ENCODE data around the gene ALKBH8. TPM values are rescaled to one million over a fixed set of nuclear protein-coding genes. Genes with fewer than 3 reads are reported as not detected.

Gene ALKBH8
- total RNA-seq, 4 donors from 2014 or later = 5.6 to 14.5 (median 9.2) TPM

DNA sequence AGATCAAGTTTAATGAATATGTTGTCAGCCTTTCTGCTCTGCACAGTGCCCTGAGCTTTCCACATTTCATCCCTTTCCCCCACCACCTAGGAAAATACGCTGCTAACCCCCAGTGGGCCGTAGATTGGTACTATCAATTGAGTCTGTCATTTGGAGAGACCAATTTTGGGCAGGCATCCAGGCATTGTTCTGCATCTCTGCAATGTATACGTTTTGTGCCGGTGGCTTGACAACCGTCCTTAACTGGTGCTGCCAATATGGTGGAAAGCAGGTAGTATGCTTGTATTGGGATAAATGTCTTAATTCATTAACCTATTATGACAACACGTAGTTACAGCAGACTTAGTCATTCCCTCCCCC is 26.7 kb upstream of the ALKBH8 start:
- no peak overlapping the region for H3K4me3 ChIP-seq (ENCODE audit: low read depth, poor library complexity, severe bottlenecking)
- TF ChIP-seq, protein P1, sequence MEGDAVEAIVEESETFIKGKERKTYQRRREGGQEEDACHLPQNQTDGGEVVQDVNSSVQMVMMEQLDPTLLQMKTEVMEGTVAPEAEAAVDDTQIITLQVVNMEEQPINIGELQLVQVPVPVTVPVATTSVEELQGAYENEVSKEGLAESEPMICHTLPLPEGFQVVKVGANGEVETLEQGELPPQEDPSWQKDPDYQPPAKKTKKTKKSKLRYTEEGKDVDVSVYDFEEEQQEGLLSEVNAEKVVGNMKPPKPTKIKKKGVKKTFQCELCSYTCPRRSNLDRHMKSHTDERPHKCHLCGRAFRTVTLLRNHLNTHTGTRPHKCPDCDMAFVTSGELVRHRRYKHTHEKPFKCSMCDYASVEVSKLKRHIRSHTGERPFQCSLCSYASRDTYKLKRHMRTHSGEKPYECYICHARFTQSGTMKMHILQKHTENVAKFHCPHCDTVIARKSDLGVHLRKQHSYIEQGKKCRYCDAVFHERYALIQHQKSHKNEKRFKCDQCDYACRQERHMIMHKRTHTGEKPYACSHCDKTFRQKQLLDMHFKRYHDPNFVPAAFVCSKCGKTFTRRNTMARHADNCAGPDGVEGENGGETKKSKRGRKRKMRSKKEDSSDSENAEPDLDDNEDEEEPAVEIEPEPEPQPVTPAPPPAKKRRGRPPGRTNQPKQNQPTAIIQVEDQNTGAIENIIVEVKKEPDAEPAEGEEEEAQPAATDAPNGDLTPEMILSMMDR (IDR thresholded peaks at IDR 0.05) = no peak
- no peak for TF ChIP-seq POLR2A (IDR thresholded peaks at IDR 0.05)
- WGBS, 2 donors = 9 to 12% methylated on average over 6 of the region's 6 CpGs
- intact Hi-C loops (cut with DNase I; ENCODE audit: low total_unique reads) = loop anchor here (10.0 kb wide), 1 partner anchor 83 kb away; no protein-coding TSS in a partner anchor
- no peak for DNase-seq (ENCODE audit: low spot score in 2 of 2)

DNA sequence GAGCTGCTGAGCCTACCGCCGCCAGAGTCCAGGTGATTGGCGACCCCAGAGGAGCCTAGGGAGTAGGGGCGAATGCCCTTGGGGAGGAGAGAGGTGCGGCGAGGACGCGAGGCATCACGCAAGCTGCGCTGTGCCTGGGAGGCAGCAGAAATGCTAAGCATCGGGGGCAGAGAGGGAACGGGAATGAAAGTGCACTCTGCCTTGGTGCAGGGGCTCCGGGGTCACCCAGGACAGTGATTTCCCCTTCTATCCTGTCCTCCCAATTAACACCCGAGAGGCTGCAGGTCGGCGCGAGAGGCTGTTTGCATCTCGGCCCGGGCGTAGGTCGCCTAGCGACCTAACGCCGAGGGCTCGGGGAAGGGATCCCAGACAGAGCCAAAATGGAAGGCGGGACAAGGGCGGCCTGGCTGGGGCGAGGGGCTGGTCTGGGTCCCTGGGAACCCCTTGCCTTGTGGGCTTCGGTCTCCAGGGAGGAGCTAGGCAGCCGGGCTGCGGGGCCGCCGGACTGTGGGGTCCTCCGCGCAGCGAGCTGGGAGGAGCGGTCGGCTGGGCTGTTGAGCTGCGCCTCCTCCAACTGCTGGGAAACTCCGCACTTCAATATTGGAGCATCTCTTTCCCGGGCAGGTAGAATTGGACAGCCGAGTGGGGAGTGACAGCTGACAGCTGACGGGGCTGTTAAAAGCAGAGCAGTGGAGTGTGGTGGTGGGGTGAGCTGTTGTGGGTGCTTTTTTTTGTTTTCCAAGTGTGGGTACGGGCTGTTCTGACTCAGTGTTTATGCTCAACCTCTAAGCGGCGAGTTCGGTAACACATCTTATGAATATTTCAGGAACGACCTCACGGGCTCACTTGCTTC is 26.1 kb upstream of the ALKBH8 start:
- TF ChIP-seq, protein P1 (IDR thresholded peaks at IDR 0.05) = no peak
- TF ChIP-seq POLR2A (IDR thresholded peaks at IDR 0.05) = no peak
- intact Hi-C loops (cut with DNase I; ENCODE audit: low total_unique reads) = loop anchor here (10.0 kb wide), 1 partner anchor 83 kb away; no protein-coding TSS in a partner anchor
- 1% methylated on average over 34 to 42 of the region's 49 CpGs for WGBS, 2 donors
- no peak for DNase-seq (ENCODE audit: low spot score in 2 of 2)
- H3K4me3 ChIP-seq (ENCODE audit: low read depth, poor library complexity, severe bottlenecking) = peak overlapping the region; percentile 40

DNA sequence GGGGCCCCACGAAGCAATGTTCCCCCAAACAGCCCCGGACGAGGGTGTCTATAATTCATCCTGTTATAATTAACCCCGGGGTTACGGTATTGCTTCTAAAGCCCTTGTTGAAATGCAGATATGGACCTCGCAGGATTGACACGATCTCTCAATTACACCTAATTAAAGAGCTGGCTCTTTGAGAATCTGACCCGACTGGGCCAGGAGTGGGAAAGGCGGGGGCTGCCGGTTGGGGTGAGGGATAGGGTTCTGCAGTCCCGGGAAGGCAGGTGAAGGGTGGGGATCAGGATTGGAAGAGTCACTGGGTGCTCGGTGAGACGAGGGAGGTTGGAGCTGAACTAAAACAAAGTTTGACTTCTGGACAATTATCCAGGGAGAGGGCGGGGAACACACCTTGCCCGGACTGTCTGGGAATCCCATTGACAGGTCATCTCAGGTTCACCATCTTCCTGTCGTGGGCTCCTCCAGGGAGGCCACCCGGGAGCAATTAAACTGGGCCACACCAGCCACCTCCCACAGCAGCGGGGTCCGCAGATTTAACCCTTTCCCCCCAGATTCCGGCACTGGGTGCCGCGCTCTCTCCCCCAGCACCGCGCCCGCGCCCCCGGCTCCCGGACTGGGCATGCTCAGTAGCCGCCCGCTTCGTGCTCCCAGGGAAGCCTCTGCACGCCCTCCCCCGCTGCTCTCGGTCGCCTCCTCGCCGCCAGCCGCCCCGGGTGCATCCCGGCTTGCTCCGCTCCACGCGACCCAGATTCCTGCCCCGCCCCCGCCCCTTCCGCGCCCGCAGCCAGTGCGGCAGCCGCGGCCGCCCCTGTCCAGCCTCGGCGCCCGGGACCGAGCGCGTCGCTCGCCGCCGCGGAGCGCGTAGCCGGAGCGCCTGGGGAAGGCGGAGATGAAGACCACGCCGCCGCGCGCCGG is 25.2 kb upstream of the ALKBH8 start, which contains the start of gene ELMOD1:
Gene ELMOD1 (plus strand): TSS at position 688 of the 918 bp plus-strand sequence. CDS start 27,043 bp downstream, outside the sequence.
- H3K4me3 ChIP-seq (ENCODE audit: low read depth, poor library complexity, severe bottlenecking) = peak within 1 kb of the TSS; percentile 40
- TF ChIP-seq, protein P1 (IDR thresholded peaks at IDR 0.05) = no peak
- TF ChIP-seq POLR2A (IDR thresholded peaks at IDR 0.05) = no peak
- 0 to 1% methylated on average over 42 to 43 of the region's 74 CpGs for WGBS, 2 donors
- no peak for DNase-seq (ENCODE audit: low spot score in 2 of 2)
- intact Hi-C loops (cut with DNase I; ENCODE audit: low total_unique reads) = loop anchor here (10.0 kb wide), 1 partner anchor 84 kb away; no protein-coding TSS in a partner anchor

DNA sequence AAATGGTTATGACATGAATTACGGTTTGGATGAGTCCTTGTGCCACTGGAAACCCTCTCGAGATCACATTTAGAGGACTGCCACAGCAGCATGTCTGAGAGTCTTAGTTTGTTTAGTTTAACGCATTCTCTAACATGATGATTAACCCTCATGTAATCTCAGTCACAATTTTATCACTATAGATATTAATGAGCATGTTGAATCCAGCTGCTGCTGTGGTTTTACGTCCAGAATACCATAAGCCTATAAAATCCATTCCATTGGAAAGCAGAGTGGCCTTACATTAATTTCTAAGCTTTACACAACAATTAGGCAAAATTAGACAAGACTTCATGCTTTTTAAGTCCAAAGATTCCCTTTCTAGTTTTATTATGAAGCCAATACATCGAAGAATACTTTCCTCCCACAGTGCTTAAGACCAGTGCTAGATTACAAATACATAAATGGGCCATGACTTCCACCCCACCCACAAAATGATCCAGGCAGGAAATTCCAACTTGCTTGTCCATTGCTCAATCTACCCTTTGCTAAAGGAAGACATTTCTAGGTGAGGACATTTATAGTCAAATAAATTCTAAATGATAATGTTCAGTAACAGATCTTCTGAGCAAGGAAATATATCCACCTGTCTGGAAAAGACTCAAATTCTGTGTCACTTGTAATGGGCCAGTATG is 21.9 kb upstream of the ALKBH8 start:
- DNase-seq (ENCODE audit: low spot score in 2 of 2) = no peak
- no peak overlapping the region for H3K4me3 ChIP-seq (ENCODE audit: low read depth, poor library complexity, severe bottlenecking)
- TF ChIP-seq POLR2A (IDR thresholded peaks at IDR 0.05) = no peak
- TF ChIP-seq, protein P1 (IDR thresholded peaks at IDR 0.05) = no peak
- intact Hi-C loops (cut with DNase I; ENCODE audit: low total_unique reads) = no loop called here
- 82% methylated on average over 5 of the region's 5 CpGs for WGBS, 2 donors

DNA sequence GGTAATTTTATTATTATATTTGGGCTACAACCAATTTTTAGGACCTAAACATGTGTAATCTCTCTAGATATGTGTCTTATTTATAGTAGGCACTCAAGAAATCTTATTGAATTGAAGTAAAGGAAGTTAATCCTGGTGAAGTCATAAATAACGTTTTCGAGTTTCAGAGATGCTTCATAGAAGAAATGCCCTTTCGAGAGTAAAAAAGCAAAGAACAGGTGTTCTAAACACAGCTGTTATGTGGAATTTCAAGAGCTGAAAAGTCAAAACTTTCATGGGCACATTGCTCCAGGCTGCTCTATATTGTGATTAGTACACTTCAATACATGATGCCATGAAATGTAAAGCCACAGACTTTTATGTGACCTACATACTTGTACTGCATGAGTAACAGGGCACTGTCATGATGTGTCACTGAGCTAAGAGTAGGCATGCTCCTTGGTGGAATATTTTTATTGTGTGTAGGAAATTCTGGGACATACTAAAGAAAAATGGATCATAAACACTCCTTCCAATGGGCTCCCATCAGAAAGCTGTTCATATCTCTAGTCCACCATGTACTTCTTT is 18.2 kb upstream of the ALKBH8 start:
- intact Hi-C loops (cut with DNase I; ENCODE audit: low total_unique reads) = no loop called here
- WGBS, 2 donors = 33 to 57% methylated on average over 3 of the region's 3 CpGs
- no peak for DNase-seq (ENCODE audit: low spot score in 2 of 2)
- no peak overlapping the region for H3K4me3 ChIP-seq (ENCODE audit: low read depth, poor library complexity, severe bottlenecking)
- TF ChIP-seq POLR2A (IDR thresholded peaks at IDR 0.05) = no peak
- TF ChIP-seq, protein P1 (IDR thresholded peaks at IDR 0.05) = no peak
